ENCODE measurements around the gene CAPZA2.

The CAPZA2 gene

GRCh38 chr7:116873619-116874018 lies 11.2 kb downstream of the CAPZA2 start:
- H3K4me3 ChIP-seq (ENCODE audit: low read depth, low read length): no peak overlapping the region
- no peak for DNase-seq (ENCODE audit: low read depth)
- no peak for TF ChIP-seq CTCF (IDR thresholded peaks at IDR 0.05; ENCODE audit: low read depth, low read length, missing control alignments)

- H3K4me3 ChIP-seq (ENCODE audit: low read depth, low read length): no peak overlapping the region
- DNase-seq (ENCODE audit: low read depth): no peak
- no peak for TF ChIP-seq CTCF (IDR thresholded peaks at IDR 0.05; ENCODE audit: low read depth, low read length, missing control alignments)
Measured at GRCh38 chr7:116876664-116877442, 14.5 kb downstream of the CAPZA2 start.

- H3K4me3 ChIP-seq (ENCODE audit: low read depth, low read length): no peak overlapping the region
- DNase-seq (ENCODE audit: low read depth): no peak
- TF ChIP-seq CTCF (IDR thresholded peaks at IDR 0.05; ENCODE audit: low read depth, low read length, missing control alignments): no peak
Measured at GRCh38 chr7:116877443-116878217, 15.2 kb downstream of the CAPZA2 start.

GRCh38 chr7:116884691-116885090 lies 22.3 kb downstream of the CAPZA2 start:
- DNase-seq (ENCODE audit: low read depth): no peak
- H3K4me3 ChIP-seq (ENCODE audit: low read depth, low read length): no peak overlapping the region
- no peak for TF ChIP-seq CTCF (IDR thresholded peaks at IDR 0.05; ENCODE audit: low read depth, low read length, missing control alignments)

GRCh38 chr7:116885724-116886123 lies 23.3 kb downstream of the CAPZA2 start:
- no peak for DNase-seq (ENCODE audit: low read depth)
- TF ChIP-seq CTCF (IDR thresholded peaks at IDR 0.05; ENCODE audit: low read depth, low read length, missing control alignments): no peak
- no peak overlapping the region for H3K4me3 ChIP-seq (ENCODE audit: low read depth, low read length)

GRCh38 chr7:116886543-116887156 lies 24.3 kb downstream of the CAPZA2 start:
- no peak for DNase-seq (ENCODE audit: low read depth)
- no peak overlapping the region for H3K4me3 ChIP-seq (ENCODE audit: low read depth, low read length)
- no peak for TF ChIP-seq CTCF (IDR thresholded peaks at IDR 0.05; ENCODE audit: low read depth, low read length, missing control alignments)
